Measurements from ENCODE around the gene TMA7. TPM values are rescaled to one million over a fixed set of nuclear protein-coding genes. Genes with fewer than 3 reads are reported as not detected.

TMA7 gene
- total RNA-seq, 4 donors from 2014 or later = 94.8 to 195 (median 141) TPM

DNA sequence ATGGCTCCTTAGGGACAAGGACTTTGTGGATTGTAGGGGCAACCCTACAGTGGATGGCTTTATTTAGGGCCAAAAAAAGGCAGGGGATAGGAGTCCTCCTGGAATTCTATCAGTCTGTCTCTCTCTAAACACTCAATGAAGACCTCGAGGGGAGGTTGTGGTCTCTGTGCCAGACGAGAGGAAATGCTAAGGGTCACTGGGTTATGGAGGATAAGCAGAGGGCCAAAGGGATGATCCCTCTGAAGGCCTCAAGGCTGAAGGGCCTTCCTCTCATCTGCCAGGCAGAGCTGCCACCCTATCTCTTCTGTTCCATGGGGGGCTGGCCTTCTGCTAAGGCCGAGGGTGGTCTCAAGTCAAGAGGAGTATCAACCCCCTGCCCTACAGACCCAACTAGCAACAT lies 37.1 kb upstream of the TMA7 start:
- TF ChIP-seq, protein P1, sequence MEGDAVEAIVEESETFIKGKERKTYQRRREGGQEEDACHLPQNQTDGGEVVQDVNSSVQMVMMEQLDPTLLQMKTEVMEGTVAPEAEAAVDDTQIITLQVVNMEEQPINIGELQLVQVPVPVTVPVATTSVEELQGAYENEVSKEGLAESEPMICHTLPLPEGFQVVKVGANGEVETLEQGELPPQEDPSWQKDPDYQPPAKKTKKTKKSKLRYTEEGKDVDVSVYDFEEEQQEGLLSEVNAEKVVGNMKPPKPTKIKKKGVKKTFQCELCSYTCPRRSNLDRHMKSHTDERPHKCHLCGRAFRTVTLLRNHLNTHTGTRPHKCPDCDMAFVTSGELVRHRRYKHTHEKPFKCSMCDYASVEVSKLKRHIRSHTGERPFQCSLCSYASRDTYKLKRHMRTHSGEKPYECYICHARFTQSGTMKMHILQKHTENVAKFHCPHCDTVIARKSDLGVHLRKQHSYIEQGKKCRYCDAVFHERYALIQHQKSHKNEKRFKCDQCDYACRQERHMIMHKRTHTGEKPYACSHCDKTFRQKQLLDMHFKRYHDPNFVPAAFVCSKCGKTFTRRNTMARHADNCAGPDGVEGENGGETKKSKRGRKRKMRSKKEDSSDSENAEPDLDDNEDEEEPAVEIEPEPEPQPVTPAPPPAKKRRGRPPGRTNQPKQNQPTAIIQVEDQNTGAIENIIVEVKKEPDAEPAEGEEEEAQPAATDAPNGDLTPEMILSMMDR (IDR thresholded peaks at IDR 0.05) = no peak
- no peak for TF ChIP-seq POLR2A (IDR thresholded peaks at IDR 0.05)
- peaks cover 0 to 11% of the 10 kb centered on the region in 2 donors for H3K4me1 ChIP-seq
- no peaks in the 10 kb centered on the region for H3K9me3 ChIP-seq
- H3K27ac ChIP-seq = peak overlapping the region; percentile 88 to 90
- H3K4me3 ChIP-seq = no peak overlapping the region
- intact Hi-C loops (cut with DNase I; ENCODE audit: low total_unique reads) = no loop called here
- H3K27me3 ChIP-seq = no peaks in the 10 kb centered on the region
- no peaks in the 10 kb centered on the region for H3K36me3 ChIP-seq
- DNase-seq = peak in 1 of 2 donors; percentile 13

DNA sequence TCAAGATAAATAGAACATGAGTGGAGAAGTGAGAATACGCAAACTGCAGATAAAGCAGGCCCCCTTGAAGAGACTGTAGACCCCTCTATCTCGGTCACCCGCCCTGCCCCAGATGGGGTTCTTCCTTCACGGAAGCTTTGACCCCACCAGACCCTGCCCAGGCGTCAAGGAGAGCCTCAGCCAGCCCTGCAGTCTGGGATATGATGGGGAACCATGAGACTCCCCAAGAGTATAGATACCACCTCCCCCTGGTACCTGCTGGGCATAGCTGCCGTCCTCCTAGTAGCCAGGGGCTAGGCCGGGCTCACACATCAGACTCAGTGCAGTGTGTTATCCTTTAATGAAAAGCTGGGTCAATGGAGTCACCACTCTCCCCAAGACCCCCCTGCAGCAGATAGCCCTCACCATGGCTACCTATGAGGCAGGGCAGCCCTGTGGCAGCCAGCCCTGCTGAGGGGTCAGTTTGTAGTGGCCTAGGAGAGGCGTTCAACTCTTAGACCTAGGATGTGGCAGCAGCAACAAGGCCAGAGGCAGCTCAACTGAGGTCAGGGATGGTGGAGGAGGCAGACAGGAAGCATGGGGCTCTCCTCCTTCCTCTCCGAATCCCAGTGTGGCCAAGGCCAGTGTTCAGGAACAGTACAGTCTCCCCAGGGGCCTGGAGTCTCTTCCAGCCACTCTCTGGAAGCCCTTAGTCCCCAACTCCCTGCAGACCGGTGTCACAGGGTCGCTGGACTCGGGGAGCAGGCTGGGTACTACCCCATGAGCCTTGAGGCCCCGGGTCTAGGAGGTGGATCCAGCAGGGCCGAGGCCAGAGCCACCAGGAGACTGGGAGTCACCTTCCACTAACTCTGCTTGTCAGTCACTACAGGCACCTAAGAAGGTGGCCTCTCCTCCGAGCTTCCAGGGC lies 36.3 kb upstream of the TMA7 start:
- H3K9me3 ChIP-seq = no peaks in the 10 kb centered on the region
- H3K36me3 ChIP-seq = no peaks in the 10 kb centered on the region
- H3K27ac ChIP-seq = peak overlapping the region; percentile 88 to 90
- intact Hi-C loops (cut with DNase I; ENCODE audit: low total_unique reads) = no loop called here
- no peaks in the 10 kb centered on the region for H3K27me3 ChIP-seq
- H3K4me3 ChIP-seq = no peak overlapping the region
- TF ChIP-seq, protein P1 (IDR thresholded peaks at IDR 0.05) = no peak
- TF ChIP-seq POLR2A (IDR thresholded peaks at IDR 0.05) = no peak
- DNase-seq = peak; percentile 13
- H3K4me1 ChIP-seq = peaks cover 0 to 11% of the 10 kb centered on the region in 2 donors

DNA sequence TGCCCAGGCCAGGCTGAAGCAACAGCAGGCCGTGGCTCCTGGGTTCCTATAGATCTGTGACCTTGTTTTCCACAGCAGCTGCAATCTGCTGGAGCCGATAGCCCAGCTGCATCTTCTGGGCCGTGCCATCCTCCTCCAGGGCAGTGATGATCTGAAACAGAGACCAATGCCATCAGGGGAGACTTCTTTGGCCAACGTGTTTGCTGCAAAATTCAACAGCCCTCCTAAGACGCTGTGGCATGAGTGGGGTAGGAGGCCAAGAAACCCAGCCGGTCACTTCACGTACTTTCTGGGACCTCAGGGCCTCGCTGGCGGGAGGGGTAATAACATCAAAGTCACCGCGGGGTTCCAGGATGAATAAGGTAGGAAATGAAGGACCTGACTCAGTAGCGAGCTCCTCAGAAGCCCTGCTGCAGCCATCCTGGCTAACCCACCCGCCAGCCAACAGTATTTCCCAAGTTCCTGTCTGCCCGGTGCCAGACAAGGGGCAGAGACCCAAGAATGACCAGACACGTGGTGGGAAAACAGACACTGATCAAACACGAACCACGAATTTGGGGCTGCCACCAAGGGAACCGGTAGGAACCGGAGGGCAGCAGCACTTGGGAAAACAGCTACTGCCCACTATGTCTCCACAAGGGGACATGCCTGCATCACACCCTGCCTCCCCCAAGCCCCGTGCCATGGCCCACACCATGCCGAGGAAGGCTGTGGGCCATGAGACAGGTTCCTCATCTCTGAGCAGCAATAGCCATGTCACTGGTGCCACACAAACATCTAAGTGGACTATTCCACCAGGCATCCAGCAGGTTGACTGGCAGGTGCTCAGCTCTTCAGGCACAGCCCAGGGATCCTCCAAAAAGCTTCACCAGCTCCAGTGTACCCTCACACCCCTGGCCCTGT lies 35.4 kb upstream of the TMA7 start:
- Histone ChIP-seq H3K27ac (peak overlapping the region; percentile 88 to 90), H3K4me1 (peaks cover 0 to 11% of the 10 kb centered on the region in 2 donors), H3K9me3 (no peaks in the 10 kb centered on the region), H3K36me3 (no peaks in the 10 kb centered on the region), H3K4me3 (no peak overlapping the region), H3K27me3 (no peaks in the 10 kb centered on the region)
- peak; percentile 12 to 14 for DNase-seq
- intact Hi-C loops (cut with DNase I; ENCODE audit: low total_unique reads) = no loop called here
- TF ChIP-seq, protein P1 (IDR thresholded peaks at IDR 0.05) = no peak
- no peak for TF ChIP-seq POLR2A (IDR thresholded peaks at IDR 0.05)

DNA sequence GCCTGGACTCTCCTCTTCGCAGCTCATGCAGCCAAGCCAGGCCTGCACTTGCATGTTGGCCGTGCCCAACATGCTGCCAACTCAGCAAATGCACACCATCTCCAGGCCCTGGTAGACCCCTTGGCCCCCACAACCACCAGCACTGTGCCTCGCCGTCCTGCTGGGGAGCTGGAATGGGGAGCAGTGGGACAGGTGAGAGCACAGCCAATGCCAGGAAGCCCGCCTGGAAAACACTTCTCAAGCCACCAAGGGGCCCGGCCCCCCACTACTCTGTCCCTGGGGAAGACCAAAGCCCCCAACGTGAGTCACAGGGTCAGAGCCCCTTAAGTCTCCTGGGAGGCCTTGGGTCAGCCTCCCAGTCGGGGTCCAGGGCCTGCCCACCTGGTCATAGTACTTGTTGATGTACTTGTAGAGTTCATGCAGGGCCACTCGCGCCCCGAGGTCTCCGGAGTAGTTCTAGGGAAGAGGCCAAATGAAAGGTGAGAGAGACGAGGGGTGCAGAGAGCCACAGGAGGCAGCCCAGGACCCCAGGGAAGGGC lies 34.6 kb upstream of the TMA7 start:
- Histone ChIP-seq H3K27ac (no peak overlapping the region), H3K27me3 (no peaks in the 10 kb centered on the region), H3K4me1 (peaks cover 0 to 11% of the 10 kb centered on the region in 2 donors), H3K9me3 (no peaks in the 10 kb centered on the region), H3K4me3 (no peak overlapping the region), H3K36me3 (no peaks in the 10 kb centered on the region)
- DNase-seq = peak in 1 of 2 donors; percentile 14
- intact Hi-C loops (cut with DNase I; ENCODE audit: low total_unique reads) = no loop called here
- TF ChIP-seq, protein P1 (IDR thresholded peaks at IDR 0.05) = no peak
- no peak for TF ChIP-seq POLR2A (IDR thresholded peaks at IDR 0.05)

Data from uterus (tissue), 4 donors.